OCI-LY7 (cell line): ENCODE measurements around the gene ESYT2. TPM values are rescaled to one million over a fixed set of nuclear protein-coding genes. Genes with fewer than 3 reads are reported as not detected.

Experiments used
- BruUV-seq: library from RNA; stranded (reverse); fragments of 400-500 nt; replicated peaks from 2 replicates; lab custom pipeline; 2021; lab: Mats Ljungman, UMichigan
- CTCF ChIA-PET: fragments of 300-600 bp; sonication (Branson Sonifier 250); formaldehyde crosslinking; loops from one replicate; lab custom pipeline; 2022; ENCODE audit warnings: antibody characterized with exemption; ENCODE audit not compliant: unreplicated experiment; lab: Charles Lee
- POLR2A ChIA-PET: fragments of 300-600 bp; sonication (Branson Sonifier 250); formaldehyde crosslinking; loops from one replicate; lab custom pipeline; 2022; ENCODE audit warnings: antibody characterized with exemption; lab: Charles Lee
- DNase-seq: peaks from one replicate; pipeline ENCODE4 v3.0.0-alpha.2; 2015; ENCODE audit warnings: low spot score
- H2AFZ ChIP-seq: fragments of 200-600 bp; sonication (generic), shearing (Covaris generic); 2 replicates; pipeline ENCODE4 v1.6.1; 2014; ENCODE audit warnings: mild to moderate bottlenecking, antibody characterized with exemption, low read length, moderate library complexity
- H3K27ac ChIP-seq: fragments of 200-600 bp; sonication (generic); 2 replicates; pipeline ENCODE4 v1.5.1; 2014; ENCODE audit warnings: mixed run types, low read depth, mild to moderate bottlenecking, moderate library complexity, low read length, inconsistent platforms; ENCODE audit not compliant: poor library complexity, severe bottlenecking
- H3K36me3 ChIP-seq: fragments of 200-600 bp; sonication (generic); 2 replicates; pipeline ENCODE4 v1.6.1; 2014; ENCODE audit warnings: mild to moderate bottlenecking, antibody characterized with exemption, low read length, moderate library complexity, mixed read lengths; ENCODE audit not compliant: insufficient read depth
- H3K4me1 ChIP-seq: fragments of 200-600 bp; sonication (generic); 2 replicates; pipeline ENCODE4 v1.5.1; 2014; ENCODE audit warnings: mild to moderate bottlenecking, low read length; ENCODE audit not compliant: insufficient read depth, poor library complexity, severe bottlenecking
- H3K4me2 ChIP-seq: fragments of 200-600 bp; sonication (generic); 2 replicates; pipeline ENCODE4 v1.6.1; 2014; ENCODE audit warnings: mild to moderate bottlenecking, low read length
- H3K4me3 ChIP-seq: fragments of 200-600 bp; sonication (generic); 2 replicates; pipeline ENCODE4 v1.5.1; 2014; ENCODE audit warnings: mild to moderate bottlenecking, low read depth, low read length; ENCODE audit not compliant: poor library complexity, severe bottlenecking
- H3K79me2 ChIP-seq: fragments of 200-600 bp; sonication (generic); 2 replicates; pipeline ENCODE4 v1.6.1; 2016; ENCODE audit warnings: low read depth, mild to moderate bottlenecking, low read length, moderate library complexity, mixed read lengths; ENCODE audit not compliant: insufficient read depth
- H3K9me2 ChIP-seq: fragments of 200-600 bp; sonication (generic); 2 replicates; pipeline ENCODE4 v1.6.1; 2016; ENCODE audit warnings: mild to moderate bottlenecking, low read length, mixed read lengths; ENCODE audit not compliant: insufficient read depth
- H3K9me3 ChIP-seq: fragments of 200-600 bp; sonication (generic); 2 replicates; pipeline ENCODE4 v1.6.1; 2014; ENCODE audit warnings: mild to moderate bottlenecking, mixed run types, low read length, mixed read lengths
- H4K20me1 ChIP-seq: fragments of 200-600 bp; sonication (generic); 2 replicates; pipeline ENCODE4 v1.6.1; 2014; ENCODE audit warnings: mild to moderate bottlenecking, antibody characterized with exemption, low read length, moderate library complexity, mixed read lengths; ENCODE audit not compliant: insufficient read depth
- CTCF ChIP-seq: fragments of 200-600 bp; sonication (generic); conservative IDR thresholded peaks from 2 replicates; pipeline ENCODE4 v1.5.1; 2014; ENCODE audit warnings: mild to moderate bottlenecking, antibody characterized with exemption, low read length, moderate library complexity, mixed read lengths
- EZH2phosphoT487 ChIP-seq: fragments of 200-600 bp; sonication (generic); IDR thresholded peaks from 2 replicates; pipeline ENCODE4 v1.6.1; 2018; ENCODE audit warnings: low read depth, borderline replicate concordance, mild to moderate bottlenecking, mixed run types, antibody characterized with exemption, low read length, moderate library complexity, mixed read lengths
- intact Hi-C: fragments of 100-400 bp; cut with micrococcal nuclease; formaldehyde crosslinking; loops from one replicate; pipeline ENCODE4 v1.10.0; 2022; ENCODE audit not compliant: unreplicated experiment
- total RNA-seq, 2 experiments: library from RNA; depleted of rRNA in 1 of 2; stranded (reverse); fragments of >200 nt in 1 of 2; shearing (Covaris generic) in 1 of 2; gene quantifications; 2 replicates each; pipeline ENCODE4 v1.2.3, GENCODE V29; 2014 to 2022

The ESYT2 gene
- total RNA-seq, 2 experiments from 2014 or later: 24.2 to 33.7 TPM

GRCh38 chr7:158746957-158747356 lies 82.4 kb downstream of the ESYT2 start:
- intact Hi-C loops: no loop called here
- 0 out of 2 replicates have a peak, but pooled peaks cover 7% of the 10 kb centered on the region for H3K36me3 ChIP-seq
- ChIA-PET CTCF (no interaction called here), POLR2A (no interaction called here)
- BruUV-seq: no TSS peak
- no peaks in the 10 kb centered on the region for H3K9me3 ChIP-seq
- DNase-seq: no peak
- TF ChIP-seq CTCF: no peak
- no peak for TF ChIP-seq EZH2phosphoT487
- no peak overlapping the region for H3K27ac ChIP-seq
- H3K4me3 ChIP-seq: no peak overlapping the region
- H3K4me2 ChIP-seq: no peak overlapping the region
- no peak overlapping the region for H2AFZ ChIP-seq
- no peaks in the 10 kb centered on the region for H3K4me1 ChIP-seq
- H3K79me2 ChIP-seq: no peaks in the 10 kb centered on the region
- no peaks in the 10 kb centered on the region for H4K20me1 ChIP-seq
- no peaks in the 10 kb centered on the region for H3K9me2 ChIP-seq

- ChIA-PET POLR2A (no interaction called here), CTCF (no interaction called here)
- TF ChIP-seq EZH2phosphoT487 (no peak), CTCF (no peak)
- Histone ChIP-seq H3K9me3 (no peaks in the 10 kb centered on the region), H3K4me2 (no peak overlapping the region), H3K36me3 (peaks cover 18% of the 10 kb centered on the region; the same call in 1 of the 2 replicates), H3K4me3 (no peak overlapping the region), H3K4me1 (no peaks in the 10 kb centered on the region), H3K27ac (no peak overlapping the region), H2AFZ (no peak overlapping the region), H3K9me2 (no peaks in the 10 kb centered on the region), H3K79me2 (no peaks in the 10 kb centered on the region), H4K20me1 (no peaks in the 10 kb centered on the region)
- DNase-seq: no peak
- no TSS peak for BruUV-seq
- intact Hi-C loops: no loop called here
These were observed 84.1 kb downstream of the ESYT2 start for GRCh38 chr7:158745057-158745715.

GRCh38 chr7:158744070-158744469 lies 85.2 kb downstream of the ESYT2 start:
- Histone ChIP-seq H3K27ac (no peak overlapping the region), H3K9me3 (no peaks in the 10 kb centered on the region), H3K36me3 (peaks cover 18% of the 10 kb centered on the region), H2AFZ (no peak overlapping the region), H4K20me1 (no peaks in the 10 kb centered on the region), H3K79me2 (no peaks in the 10 kb centered on the region), H3K9me2 (no peaks in the 10 kb centered on the region), H3K4me3 (no peak overlapping the region), H3K4me1 (no peaks in the 10 kb centered on the region), H3K4me2 (no peak overlapping the region)
- intact Hi-C loops: no loop called here
- DNase-seq: no peak
- ChIA-PET CTCF (no interaction called here), POLR2A (no interaction called here)
- no TSS peak for BruUV-seq
- TF ChIP-seq EZH2phosphoT487: no peak
- no peak for TF ChIP-seq CTCF
